ENCODE data around the gene CCDC152. TPM values are rescaled to one million over a fixed set of nuclear protein-coding genes. Genes with fewer than 3 reads are reported as not detected.

Gene CCDC152
- 1 to 10 TPM in 1 of 2 donors, under 1 TPM in 1; 0.36 to 1.8 TPM for total RNA-seq

GRCh38 chr5:42756606-42757601, at the start of gene CCDC152:
Gene CCDC152, plus strand, starts transcription at chr5:42756818. Its CDS starts 2,304 bp downstream, at chr5:42759122.
- intact Hi-C loops (cut with DNase I) = no loop called here
- TF ChIP-seq POLR2A (IDR thresholded peaks at IDR 0.05) = no peak
- no peak within 1 kb of the TSS for H3K4me3 ChIP-seq
- H3K27me3 ChIP-seq (replicated peaks; ENCODE audit: insufficient read depth) = no peaks in the 10 kb centered on the region
- DNase-seq (ENCODE audit: low spot score) = no peak
- H3K36me3 ChIP-seq = no peaks in the 10 kb centered on the region
- 65% methylated on average over 35 of the region's 35 CpGs for WGBS
- no peaks in the 10 kb centered on the region for H3K4me1 ChIP-seq (replicated peaks)
- H3K9me3 ChIP-seq = no peaks in the 10 kb centered on the region
- no peak within 1 kb of the TSS for H3K27ac ChIP-seq

DNA sequence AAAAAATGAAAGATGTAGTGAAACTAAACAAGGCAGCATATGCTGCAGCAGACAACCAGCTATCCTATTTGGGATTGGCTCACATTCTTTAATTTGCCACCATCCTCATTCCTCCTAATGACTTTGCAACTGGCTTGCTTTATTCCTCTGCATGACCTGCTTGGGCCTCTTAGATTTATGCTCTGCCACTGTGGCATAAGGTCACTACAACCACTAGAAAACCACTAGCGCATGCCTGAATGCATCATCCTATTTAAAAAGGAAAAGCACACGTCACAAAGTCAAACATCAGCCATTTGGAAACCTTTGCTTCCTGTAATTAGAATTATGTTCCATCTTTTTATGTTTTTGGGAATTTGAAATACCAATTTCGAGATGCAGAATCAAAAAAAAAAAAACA, 40.8 kb upstream of the CCDC152 start:
- no peaks in the 10 kb centered on the region for H3K4me1 ChIP-seq (replicated peaks)

DNA sequence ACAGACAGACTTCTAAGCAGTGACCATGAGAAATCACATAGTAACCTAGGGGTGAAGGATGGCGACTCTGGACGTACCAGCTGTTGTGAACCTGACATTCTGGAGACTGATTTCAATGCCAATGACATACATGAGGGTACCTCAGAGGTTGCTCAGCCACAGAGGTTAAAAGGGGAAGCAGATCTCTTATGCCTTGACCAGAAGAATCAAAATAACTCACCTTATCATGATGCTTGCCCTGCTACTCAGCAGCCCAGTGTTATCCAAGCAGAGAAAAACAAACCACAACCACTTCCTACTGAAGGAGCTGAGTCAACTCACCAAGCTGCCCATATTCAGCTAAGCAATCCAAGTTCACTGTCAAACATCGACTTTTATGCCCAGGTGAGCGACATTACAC, 38.0 kb upstream of the CCDC152 start:
- no peak for TF ChIP-seq POLR2AphosphoS5 (IDR thresholded peaks at IDR 0.05)
- intact Hi-C loops (cut with DNase I) = no loop called here
- WGBS = 85% methylated on average over 4 of the region's 4 CpGs
- DNase-seq (ENCODE audit: low spot score) = no peak
- Histone ChIP-seq H3K9me3 (no peaks in the 10 kb centered on the region), H3K4me3 (no peak overlapping the region), H3K27ac (no peak overlapping the region), H3K4me1 (replicated peaks) (no peaks in the 10 kb centered on the region), H3K27me3 (replicated peaks; ENCODE audit: insufficient read depth) (no peaks in the 10 kb centered on the region), H3K36me3 (peaks cover 0 to 6% of the 10 kb centered on the region in 2 donors)

More for the DNA sequence above, 40.8 kb upstream of the CCDC152 start:
- Histone ChIP-seq H3K27ac (no peak overlapping the region), H3K27me3 (replicated peaks; ENCODE audit: insufficient read depth) (no peaks in the 10 kb centered on the region), H3K36me3 (peaks cover 0 to 6% of the 10 kb centered on the region in 2 donors), H3K4me3 (no peak overlapping the region), H3K9me3 (no peaks in the 10 kb centered on the region)
- DNase-seq (ENCODE audit: low spot score) = no peak
- TF ChIP-seq, protein P1, sequence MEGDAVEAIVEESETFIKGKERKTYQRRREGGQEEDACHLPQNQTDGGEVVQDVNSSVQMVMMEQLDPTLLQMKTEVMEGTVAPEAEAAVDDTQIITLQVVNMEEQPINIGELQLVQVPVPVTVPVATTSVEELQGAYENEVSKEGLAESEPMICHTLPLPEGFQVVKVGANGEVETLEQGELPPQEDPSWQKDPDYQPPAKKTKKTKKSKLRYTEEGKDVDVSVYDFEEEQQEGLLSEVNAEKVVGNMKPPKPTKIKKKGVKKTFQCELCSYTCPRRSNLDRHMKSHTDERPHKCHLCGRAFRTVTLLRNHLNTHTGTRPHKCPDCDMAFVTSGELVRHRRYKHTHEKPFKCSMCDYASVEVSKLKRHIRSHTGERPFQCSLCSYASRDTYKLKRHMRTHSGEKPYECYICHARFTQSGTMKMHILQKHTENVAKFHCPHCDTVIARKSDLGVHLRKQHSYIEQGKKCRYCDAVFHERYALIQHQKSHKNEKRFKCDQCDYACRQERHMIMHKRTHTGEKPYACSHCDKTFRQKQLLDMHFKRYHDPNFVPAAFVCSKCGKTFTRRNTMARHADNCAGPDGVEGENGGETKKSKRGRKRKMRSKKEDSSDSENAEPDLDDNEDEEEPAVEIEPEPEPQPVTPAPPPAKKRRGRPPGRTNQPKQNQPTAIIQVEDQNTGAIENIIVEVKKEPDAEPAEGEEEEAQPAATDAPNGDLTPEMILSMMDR (IDR thresholded peaks at IDR 0.05) = no peak
- no peak for TF ChIP-seq POLR2A (IDR thresholded peaks at IDR 0.05)
- TF ChIP-seq POLR2AphosphoS5 (IDR thresholded peaks at IDR 0.05) = no peak
- WGBS = 87% methylated on average over 3 of the region's 3 CpGs
- intact Hi-C loops (cut with DNase I) = no loop called here

DNA sequence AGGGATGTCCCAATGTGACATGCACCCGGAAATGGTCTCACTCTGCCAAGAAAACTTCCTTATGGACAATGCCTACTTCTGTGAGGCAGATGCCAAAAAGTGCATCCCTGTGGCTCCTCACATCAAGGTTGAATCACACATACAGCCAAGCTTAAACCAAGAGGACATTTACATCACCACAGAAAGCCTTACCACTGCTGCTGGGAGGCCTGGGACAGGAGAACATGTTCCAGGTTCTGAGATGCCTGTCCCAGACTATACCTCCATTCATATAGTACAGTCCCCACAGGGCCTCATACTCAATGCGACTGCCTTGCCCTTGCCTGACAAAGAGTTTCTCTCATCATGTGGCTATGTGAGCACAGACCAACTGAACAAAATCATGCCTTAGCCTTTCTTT, 37.6 kb upstream of the CCDC152 start:
- Histone ChIP-seq H3K36me3 (peaks cover 0 to 6% of the 10 kb centered on the region in 2 donors), H3K4me1 (replicated peaks) (no peaks in the 10 kb centered on the region), H3K9me3 (no peaks in the 10 kb centered on the region), H3K27ac (no peak overlapping the region), H3K27me3 (replicated peaks; ENCODE audit: insufficient read depth) (no peaks in the 10 kb centered on the region), H3K4me3 (no peak overlapping the region)
- TF ChIP-seq POLR2A (IDR thresholded peaks at IDR 0.05) (no peak), POLR2AphosphoS5 (IDR thresholded peaks at IDR 0.05) (no peak)
- TF ChIP-seq, protein P1 (IDR thresholded peaks at IDR 0.05) = no peak
- intact Hi-C loops (cut with DNase I) = no loop called here
- no peak for DNase-seq (ENCODE audit: low spot score)
- 82% methylated on average over 2 of the region's 2 CpGs for WGBS

DNA sequence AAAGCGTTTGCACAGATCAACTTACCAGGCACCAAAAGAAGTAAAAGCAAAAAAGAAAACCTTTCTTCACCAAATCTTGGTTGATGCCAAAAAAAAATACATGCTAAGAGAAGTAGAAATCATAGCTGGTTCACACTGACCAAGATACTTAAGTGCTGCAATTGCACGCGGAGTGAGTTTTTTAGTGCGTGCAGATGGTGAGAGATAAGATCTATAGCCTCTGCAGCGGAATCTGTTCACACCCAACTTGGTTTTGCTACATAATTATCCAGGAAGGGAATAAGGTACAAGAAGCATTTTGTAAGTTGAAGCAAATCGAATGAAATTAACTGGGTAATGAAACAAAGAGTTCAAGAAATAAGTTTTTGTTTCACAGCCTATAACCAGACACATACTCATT, 36.4 kb upstream of the CCDC152 start:
- H3K9me3 ChIP-seq = no peaks in the 10 kb centered on the region
- intact Hi-C loops (cut with DNase I) = no loop called here
- no peak overlapping the region for H3K27ac ChIP-seq
- DNase-seq (ENCODE audit: low spot score) = no peak
- H3K4me1 ChIP-seq (replicated peaks) = no peaks in the 10 kb centered on the region
- WGBS = 54% methylated on average over 6 of the region's 6 CpGs
- peaks cover 0 to 6% of the 10 kb centered on the region in 2 donors for H3K36me3 ChIP-seq
- TF ChIP-seq POLR2A (IDR thresholded peaks at IDR 0.05) = no peak
- TF ChIP-seq, protein P1 (IDR thresholded peaks at IDR 0.05) = no peak
- TF ChIP-seq POLR2AphosphoS5 (IDR thresholded peaks at IDR 0.05) = no peak
- H3K27me3 ChIP-seq (replicated peaks; ENCODE audit: insufficient read depth) = no peaks in the 10 kb centered on the region
- no peak overlapping the region for H3K4me3 ChIP-seq
